K562 (cell line): ENCODE data around the gene IL31.

ENCODE experiments used
- CTCF ChIP-seq, 3 experiments: IDR thresholded peaks in 2 of 3; conservative IDR thresholded peaks in 1 of 3; 2 replicates each; pipeline ENCODE4 v1.5.1; 2011 to 2012; ENCODE audit warnings: low read length in 3 of 3, mild to moderate bottlenecking in 3 of 3, control low read depth in 2 of 3, improper control_type of control experiment in 1 of 3, inconsistent platforms in 1 of 3, low read depth in 1 of 3, mixed read lengths in 1 of 3, moderate library complexity in 1 of 3; ENCODE audit not compliant: insufficient read depth in 2 of 3
- GABPA ChIP-seq: fragments of 200-800 bp; sonication (Bioruptor generic); conservative IDR thresholded peaks from 2 replicates; pipeline ENCODE4 v1.6.1; 2016; ENCODE audit warnings: low read depth, missing genetic modification characterization, missing compliant biosample characterization
- MITF ChIP-seq: IDR thresholded peaks from 2 replicates; pipeline ENCODE4 v1.6.1; 2014; ENCODE audit warnings: antibody characterized with exemption
- POLR2A ChIP-seq: fragments of 450-650 bp; conservative IDR thresholded peaks from 2 replicates; pipeline ENCODE4 v1.6.1; 2016
- RAD21 ChIP-seq, 2 experiments: fragments of 250-450 bp in 1 of 2; fragments of 450-650 bp in 1 of 2; sonication (Bioruptor Pico) in 1 of 2; formaldehyde crosslinking in 1 of 2; IDR thresholded peaks in 1 of 2; conservative IDR thresholded peaks in 1 of 2; 2 replicates each; pipeline versions ENCODE4 v1.4.0 to v1.8.0; 2020 to 2022; ENCODE audit warnings: mild to moderate bottlenecking in 2 of 2, moderate library complexity in 1 of 2
- USF2 ChIP-seq: sonication (generic); formaldehyde crosslinking; IDR thresholded peaks from 2 replicates; pipeline ENCODE4 v1.5.0; 2020; ENCODE audit warnings: missing genetic modification reagents

GRCh38 chr12:122195405-122195804 is 21.4 kb upstream of the IL31 start:
- TF ChIP-seq POLR2A (no peak), CTCF (IDR thresholded peaks at IDR 0.05 in 2 of 3, conservative IDR thresholded peaks at IDR 0.05 in 1 of 3; ENCODE audit: insufficient read depth in 2 of 3, low read depth in 1 of 3, low read length in 3 of 3) (no peak), RAD21 (CRISPR knock-in tag; conservative IDR thresholded peaks at IDR 0.05 in 1 of 2, IDR thresholded peaks at IDR 0.05 in 1 of 2) (no peak), USF2 (CRISPR knock-in tag) (no peak), MITF (no peak), GABPA (tag) (no peak)
